SK-N-DZ (cell line): ENCODE measurements around the gene ABCB10.
"Not testable (repeated sequence)": the region's sequence is repeated elsewhere in the genome, so short reads cannot be mapped to it uniquely, and the experiment has no call there.

Experiments
- DNase-seq: peaks from one replicate; pipeline ENCODE4 v3.0.0-alpha.2; 2015; ENCODE audit warnings: low spot score
- small RNA-seq, 2 experiments: library from RNA; depleted of rRNA; stranded (forward); fragments of <200 nt; gene quantifications; one replicate each; pipeline ENCODE3, GENCODE V24; 2014

Gene ABCB10

DNA sequence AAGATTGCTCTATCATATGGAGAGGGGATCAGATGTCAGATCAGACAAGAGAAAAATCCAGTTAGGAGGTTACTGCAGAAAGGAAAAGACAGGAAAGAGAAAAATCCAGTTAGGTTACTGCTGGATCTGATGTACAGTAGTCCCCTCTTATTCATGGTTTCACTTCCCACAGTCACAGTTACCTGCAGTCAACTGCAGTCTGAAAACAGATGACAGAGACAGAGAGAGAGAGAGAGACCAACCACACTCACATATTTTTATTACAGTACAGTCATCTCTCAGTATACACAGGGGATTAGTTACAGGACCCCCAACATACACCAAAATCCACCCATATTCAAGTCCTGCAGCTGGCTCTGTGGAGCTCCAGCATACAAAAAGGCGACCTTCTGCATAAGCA, 79.7 kb downstream of the ABCB10 start:
- no peak for DNase-seq

DNA sequence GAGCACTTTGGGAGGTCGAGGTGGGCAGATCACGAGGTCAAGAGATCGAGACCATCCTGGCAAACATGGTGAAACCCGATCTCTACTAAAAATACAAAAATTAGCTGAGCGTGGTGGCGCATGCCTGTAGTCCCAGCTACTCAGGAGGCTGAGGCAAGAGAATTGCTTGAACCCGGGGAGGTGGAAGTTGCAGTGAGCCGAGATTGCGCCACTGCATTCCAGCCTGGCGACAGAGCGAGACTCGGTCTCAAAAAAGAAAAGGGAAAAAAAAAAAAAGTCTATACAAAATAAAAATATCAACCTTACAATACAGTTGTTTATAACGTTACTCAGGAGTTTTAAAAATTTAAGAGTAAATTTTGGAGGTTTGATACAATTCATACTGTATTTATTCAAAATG, 82.6 kb downstream of the ABCB10 start:
- DNase-seq = not testable (repeated sequence)

DNA sequence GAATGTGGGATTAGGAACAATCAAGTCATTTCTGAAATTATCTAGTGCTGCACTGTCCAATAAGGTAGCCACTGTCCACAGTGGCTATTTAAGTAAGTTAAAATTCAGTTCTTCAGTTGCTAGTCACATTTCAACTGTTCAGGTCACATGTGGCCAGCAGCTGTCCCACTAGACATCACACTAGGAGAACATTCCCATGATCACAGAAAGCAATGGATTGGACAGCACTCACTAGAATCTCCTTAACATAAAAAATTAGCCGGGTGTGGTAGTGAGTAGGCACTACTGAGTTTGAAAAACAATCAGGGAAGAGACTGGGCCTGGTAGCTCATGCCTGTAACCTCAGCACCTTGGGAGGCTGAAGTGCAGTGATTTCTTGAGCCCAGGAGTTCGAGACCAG, 84.0 kb downstream of the ABCB10 start:
- DNase-seq = no peak

DNA sequence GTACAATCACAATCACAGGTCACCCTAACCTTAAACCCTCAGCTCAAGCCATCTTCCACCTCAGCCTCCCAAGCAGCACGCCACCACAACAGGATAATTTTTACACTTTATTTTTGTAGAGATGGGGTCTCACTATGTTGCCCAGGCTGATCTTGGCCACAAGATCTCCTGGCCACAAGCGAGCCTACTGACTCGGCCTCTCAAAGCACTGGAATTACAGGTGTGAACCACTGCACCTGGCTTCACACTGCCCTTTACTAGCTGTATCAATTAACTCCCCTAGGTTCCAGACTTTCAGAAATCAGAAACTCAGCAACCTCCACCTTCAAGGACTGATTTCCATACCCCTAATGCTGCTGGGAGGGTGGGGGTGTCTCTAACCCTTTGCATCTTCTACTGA, 87.3 kb downstream of the ABCB10 start:
- no peak for DNase-seq

DNA sequence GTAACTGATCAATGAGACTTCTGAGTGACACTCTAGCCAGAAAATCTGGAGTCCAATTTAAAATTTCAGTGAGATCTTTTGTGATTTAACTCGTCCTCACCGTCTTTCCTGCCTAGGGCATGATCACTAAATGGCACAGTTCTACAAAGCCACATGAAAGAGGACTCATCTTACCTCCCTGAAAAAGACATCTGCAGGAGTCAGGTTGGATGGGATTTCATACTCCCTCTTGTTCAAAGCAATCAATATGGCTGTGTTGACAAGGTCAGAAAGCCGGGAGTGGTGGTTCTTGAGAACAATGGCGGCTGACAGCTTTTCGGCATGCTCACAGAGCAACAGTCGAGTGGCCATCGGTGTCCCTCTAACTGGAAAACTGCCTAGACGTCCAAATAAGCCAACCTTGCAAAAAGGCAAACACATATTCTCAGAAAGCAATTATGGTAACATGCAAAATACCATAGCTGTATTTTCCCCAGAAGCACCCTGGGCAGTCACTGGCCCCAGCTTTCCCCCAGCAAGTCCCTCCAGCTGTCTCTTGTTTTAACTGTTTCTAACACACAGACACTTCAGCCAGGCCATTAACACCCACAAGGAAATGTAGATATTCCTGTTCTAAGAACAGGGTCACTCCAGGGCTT, 88.0 kb downstream of the ABCB10 start:
- DNase-seq = no peak

DNA sequence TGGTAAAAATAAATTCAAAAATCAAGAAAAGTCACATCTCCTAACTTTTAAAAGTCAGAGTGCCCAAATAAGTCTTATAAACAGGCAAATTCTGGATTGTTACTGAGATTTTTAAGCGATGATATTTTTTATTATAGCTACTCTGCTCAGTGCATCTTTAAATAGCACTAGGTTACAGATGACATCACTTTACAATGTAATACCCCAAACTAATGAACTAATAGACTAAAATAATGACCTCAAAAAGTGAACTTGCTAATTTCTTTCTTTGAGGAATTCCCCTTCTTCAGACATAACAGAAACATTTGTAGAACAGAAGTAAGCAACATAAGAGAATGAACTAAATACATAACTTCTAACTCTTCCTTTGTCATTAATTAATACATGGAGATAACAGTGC, 91.6 kb downstream of the ABCB10 start:
- no peak for DNase-seq

Small RNA genes lying within 50 kb of the gene (small RNA-seq; reads per million reads assigned to genes)
- gene HMGN2P19 = 0 reads per million in 2 experiments
- 0 reads per million in 2 experiments for gene RNA5SP78
- 0 reads per million in 2 experiments for gene RNU4-21P
